ENCODE measurements around the gene UNKL.

The UNKL gene, protein sequence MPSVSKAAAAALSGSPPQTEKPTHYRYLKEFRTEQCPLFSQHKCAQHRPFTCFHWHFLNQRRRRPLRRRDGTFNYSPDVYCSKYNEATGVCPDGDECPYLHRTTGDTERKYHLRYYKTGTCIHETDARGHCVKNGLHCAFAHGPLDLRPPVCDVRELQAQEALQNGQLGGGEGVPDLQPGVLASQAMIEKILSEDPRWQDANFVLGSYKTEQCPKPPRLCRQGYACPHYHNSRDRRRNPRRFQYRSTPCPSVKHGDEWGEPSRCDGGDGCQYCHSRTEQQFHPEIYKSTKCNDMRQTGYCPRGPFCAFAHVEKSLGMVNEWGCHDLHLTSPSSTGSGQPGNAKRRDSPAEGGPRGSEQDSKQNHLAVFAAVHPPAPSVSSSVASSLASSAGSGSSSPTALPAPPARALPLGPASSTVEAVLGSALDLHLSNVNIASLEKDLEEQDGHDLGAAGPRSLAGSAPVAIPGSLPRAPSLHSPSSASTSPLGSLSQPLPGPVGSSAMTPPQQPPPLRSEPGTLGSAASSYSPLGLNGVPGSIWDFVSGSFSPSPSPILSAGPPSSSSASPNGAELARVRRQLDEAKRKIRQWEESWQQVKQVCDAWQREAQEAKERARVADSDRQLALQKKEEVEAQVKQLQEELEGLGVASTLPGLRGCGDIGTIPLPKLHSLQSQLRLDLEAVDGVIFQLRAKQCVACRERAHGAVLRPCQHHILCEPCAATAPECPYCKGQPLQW

DNA sequence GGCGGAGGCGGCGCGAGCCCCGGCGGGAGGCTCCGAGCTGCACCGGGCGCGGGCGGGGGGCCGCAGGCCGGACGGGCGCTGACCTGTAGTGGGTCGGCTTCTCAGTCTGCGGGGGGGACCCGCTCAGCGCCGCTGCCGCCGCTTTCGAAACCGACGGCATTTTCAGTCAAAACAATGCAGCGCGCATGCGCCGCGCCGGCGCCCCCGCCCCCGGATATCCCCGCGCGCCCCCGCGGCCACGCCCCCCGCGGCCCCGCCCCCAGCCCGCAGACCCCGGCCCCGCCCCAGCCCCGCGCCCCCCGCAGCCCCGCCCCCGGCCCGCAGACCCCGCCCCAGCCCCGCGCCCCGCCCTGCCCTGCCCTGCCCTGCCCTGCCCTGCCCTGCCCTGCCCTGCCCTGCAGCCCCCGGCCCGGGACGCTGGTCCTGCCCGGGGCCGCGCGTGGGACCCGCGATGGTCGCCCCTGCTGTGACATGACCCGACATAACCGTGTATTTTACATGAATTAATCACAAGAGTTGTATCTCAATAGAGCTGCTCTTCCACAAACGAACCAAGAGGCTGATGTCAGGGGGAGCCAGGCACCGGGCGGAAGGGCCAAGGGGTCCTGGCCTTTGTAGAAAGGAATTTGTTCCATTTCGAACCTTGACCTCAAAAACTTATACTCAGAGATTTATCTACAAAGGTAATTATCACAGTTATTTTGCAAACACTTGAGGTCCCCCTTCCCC, at the start of gene UNKL:
Gene UNKL (minus strand): TSS at position 173 of the 729 bp plus-strand sequence. CDS start 13 bp downstream, at position 160.
- peak; percentile 69 for DNase-seq (ENCODE audit: low read depth)

DNA sequence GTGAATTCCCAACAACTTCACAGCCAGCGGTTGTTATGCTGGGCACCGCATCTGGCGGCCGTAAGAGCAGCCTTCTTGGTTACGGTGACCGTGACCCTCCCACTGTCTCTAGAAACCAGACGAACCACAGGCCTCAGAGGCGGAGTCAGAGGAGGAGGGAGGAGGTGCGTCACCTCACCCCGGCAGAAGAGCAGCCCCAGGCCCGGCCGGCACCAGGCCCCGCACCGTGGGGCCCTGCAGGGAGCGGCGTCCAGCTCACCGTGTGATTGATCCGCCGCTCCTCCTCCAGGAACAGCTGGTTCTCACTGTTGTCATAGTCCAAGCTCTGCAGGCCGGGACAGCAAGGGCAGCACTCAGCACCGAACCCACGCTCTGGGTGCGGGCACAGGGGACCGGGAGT, 46.6 kb upstream of the UNKL start:
- DNase-seq (ENCODE audit: low read depth) = no peak

DNA sequence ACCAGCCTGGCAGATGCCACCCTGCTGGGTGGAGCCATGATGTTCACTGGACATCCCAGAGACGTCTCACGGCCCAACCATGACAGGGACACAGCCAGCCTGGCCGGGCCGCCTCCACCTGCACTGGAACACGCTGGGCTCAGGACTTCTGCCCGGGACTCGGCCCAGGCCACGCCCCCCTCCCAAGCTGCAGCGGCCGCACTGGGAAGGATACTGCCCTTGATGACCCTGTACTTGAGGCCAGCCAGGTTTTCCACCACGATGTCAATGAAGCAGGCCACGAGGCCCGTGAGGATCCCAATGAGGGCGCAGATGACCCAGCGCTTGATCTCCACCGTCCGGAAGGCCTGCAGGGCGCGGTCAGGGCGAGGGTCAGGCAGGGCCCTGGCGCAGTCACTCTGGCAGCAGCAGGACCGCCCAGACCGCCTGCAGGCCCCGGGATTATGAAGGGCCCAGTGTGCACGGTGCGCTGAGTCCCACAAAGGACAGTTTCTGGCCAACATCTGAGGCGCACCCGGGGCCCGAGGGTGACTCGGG, 46.2 kb upstream of the UNKL start:
- DNase-seq (ENCODE audit: low read depth) = no peak

DNA sequence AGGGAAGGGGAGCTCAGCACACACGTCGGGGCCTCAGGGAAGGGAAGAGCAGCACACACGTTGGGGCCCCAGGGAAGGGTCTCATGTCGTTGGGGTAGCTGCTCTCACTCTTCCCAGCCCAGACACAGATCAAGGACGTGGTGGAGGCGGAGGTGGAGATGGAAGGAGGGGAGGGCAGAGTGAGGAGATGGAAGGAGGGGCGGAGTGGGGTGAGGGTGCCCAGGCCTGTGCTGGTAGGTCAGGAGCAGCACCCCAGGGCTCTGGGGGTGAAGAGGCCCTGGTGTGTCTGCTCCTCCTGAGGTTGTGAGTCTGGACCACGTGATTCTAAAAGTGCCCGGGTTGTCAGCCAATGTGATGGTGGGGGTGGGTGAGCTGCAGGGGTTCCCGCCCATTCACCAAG, 45.5 kb upstream of the UNKL start:
- no peak for DNase-seq (ENCODE audit: low read depth)

DNA sequence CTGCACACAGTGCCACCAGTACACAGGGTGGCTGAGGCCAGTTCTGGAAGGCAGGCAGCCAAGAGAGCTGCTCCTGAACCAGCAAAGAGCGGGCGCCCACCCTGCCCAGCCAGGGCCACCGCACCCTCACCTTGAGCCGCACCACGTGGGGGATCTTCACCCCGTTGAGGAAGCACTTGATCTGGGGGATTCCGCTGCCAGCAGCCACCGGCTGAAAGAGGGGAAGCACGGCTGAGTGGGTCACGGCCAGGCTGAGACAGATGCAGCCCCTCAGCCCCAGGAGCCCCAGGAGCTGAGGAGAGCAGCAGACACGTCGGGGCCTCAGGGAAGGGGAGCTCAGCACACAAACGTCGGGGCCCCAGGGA, 44.5 kb upstream of the UNKL start:
- DNase-seq (ENCODE audit: low read depth) = no peak

DNA sequence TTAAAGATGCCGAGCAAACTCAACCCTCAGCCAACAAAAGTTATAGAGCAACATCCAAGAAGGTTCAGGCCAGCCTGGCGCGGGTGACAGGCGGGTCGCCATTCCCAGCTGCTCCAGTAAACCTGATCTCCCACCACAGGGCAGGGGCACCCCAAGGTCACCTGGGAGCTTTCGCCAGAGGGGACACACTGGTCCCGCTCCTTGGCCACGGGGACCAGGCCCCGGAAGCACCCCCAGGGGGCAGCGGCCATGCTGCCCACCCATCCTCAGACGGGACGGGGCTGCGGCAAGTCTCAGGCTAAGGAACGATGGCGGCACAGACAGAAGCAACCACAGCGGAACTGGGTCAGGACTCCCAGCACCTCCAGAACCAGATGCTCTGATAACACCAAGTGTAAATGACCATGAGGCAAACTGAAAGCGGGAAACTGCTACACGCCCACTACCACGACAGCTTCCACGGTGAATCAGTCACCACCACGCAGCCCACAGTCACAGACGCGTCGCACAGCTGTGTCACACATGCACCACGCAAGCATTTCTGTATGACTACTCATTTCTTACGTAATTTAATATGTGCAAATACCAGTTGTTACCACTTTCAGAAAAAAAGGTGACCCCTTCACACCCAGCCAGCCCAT, 44.0 kb upstream of the UNKL start:
- no peak for DNase-seq (ENCODE audit: low read depth)

DNA sequence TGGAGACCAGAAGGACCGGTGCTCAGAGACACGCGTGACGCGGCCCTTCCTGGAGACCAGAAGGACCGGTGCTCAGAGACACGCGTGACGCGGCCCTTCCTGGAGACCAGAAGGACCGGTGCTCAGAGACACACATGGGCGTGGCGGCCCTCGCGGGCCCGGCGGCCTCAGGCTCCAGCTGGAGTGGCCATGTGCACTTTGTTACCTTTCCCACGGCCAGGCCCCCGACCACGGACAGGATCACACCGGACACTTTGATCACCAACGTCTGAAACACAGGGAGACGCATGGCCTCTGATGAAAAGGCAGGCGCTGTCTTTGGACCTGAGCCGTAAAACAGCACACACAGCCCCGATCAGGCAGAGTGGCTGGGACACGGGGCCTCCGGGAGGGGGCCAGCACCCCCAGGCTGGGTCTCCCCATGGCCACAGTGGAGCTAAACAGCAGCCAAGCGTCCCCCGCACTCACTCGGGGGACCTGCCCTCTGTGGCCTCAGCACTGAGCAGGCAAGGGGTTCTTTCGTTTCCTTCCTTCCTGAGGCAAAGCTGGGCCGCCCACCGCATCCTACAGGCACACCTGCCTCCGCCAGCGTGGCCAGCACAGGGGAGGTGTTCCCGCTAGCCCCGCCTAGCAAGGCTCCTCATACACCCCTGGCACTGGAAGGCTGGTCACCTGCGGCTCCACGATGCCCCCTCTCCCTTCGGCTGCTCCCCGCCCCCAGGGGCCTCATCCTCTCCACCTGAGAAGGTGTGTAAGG, 43.2 kb upstream of the UNKL start:
- no peak for DNase-seq (ENCODE audit: low read depth)

DNA sequence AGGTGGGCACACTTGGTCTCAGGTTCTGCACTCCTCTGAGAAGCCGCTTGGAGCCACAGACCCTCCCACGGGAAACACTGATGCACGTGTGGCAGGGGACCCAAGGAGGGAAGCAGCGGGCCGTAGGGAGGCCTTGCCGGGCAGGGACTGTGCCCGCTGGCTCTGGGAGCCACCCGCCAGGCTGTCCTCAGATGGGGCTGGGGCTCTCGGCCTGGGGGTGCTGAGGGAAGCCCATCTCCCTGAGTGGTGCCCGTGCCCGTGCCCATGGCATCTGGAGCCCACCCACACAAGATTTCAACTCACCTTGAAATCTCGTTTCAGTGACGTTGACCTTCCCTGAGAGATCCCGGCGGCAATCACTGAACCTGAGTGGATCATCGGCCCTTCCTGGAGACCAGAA, 42.4 kb upstream of the UNKL start:
- no peak for DNase-seq (ENCODE audit: low read depth)

DNA sequence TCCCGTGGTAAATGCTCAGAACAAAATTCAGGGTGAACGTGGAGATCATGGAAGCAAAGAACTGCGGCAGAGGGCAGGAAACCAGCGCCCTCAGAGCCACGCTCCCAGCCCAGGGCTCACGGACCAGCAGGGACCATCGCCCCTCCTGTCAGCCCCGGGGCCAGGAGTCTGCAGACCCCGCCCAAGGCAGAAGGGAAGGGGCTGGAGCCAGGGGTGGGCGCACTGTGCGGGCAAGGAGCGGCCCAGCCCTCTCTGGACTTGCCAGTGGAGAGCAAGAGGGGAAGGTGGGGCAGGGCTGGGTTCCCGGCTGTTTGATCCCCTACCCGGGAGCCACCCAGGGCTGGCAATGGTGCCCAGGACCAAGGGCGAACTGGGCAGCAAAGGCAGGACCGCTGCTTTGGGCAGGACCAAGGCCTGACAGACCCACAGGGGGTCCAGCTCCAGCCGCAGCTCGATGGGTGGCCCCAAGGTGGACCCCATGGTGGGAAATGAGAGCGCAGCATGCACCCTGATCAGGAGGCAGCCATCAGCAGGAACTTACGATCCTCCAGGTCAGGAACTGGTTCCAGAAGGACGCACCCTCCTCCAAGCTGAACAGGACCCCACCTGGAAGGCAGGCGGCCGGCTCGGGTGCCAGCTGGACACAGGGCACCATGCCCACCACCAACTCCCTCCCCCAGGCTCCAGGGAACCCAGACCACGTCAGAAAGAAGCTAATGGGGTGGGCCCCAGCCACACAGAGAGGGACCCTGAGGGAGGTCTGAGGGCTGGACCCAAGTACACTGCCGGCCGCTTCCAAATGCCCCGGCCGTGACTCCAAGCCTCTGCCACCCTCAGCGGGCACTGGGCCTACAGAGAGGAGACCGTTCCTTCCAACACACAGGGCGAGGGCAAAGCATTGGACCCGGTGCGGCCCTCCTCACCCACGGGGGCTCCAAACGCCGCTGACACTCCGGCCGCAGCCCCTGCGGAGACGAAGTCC, 41.0 kb upstream of the UNKL start:
- no peak for DNase-seq (ENCODE audit: low read depth)

DNA sequence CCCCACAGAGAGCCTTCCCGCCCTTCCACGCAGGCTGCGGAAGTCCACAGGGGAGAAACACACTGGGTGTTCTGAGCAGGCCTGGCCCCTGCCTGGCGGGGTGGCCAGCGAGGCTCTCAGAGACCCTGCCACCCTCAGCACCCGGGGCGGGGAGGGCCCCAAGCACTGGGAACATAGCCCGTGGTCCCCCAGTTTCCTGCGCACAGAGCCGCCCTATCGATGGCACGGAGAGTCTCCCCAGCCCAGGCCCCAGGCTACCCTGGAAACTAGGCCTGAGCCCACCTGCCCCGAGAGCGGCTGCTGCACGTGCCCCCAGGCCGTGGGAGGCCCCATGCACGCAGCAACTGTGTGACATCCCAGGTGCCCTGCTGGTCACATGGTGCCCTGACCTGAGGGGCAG, 40.1 kb upstream of the UNKL start:
- no peak for DNase-seq (ENCODE audit: low read depth)

DNA sequence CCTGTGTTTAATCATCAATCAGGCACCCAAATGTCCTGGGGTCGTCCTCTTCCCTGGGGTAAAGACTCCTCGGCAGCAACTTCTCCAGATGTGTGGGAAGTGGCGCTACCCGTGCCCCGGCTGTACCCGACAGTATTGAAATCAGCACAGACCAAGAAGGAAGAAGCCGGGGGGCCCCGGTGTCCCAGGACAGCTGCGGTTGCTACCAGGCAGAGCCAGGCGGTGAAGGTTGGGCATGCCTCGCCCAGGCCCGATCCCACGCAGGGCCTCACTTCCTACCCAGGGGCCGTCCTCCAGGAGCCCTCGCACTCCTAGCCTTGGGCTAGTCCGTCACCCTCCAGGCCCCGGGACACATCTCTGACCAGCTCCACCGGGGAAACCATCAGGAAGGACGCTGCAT, 38.8 kb upstream of the UNKL start:
- no peak for DNase-seq (ENCODE audit: low read depth)

DNA sequence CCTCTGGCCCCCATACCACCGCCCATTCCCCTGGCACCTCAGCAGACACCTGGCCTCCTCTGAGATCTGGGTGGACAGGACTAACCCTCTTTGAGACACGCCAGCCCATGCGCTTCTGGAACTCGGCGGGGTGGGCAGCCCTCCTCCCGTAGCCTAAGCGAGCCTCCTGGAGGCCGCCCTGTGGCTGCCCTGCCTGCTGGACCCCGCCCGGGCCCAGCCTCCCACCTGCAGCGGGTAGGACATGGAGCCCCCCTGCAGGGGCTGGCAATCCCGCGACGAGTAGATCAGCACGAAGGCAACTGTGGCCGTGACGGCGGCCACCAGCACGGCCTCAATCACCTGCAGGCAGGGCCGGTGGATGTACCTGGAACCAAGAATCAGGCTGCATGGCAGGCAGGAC, 38.0 kb upstream of the UNKL start:
- no peak for DNase-seq (ENCODE audit: low read depth)

DNA sequence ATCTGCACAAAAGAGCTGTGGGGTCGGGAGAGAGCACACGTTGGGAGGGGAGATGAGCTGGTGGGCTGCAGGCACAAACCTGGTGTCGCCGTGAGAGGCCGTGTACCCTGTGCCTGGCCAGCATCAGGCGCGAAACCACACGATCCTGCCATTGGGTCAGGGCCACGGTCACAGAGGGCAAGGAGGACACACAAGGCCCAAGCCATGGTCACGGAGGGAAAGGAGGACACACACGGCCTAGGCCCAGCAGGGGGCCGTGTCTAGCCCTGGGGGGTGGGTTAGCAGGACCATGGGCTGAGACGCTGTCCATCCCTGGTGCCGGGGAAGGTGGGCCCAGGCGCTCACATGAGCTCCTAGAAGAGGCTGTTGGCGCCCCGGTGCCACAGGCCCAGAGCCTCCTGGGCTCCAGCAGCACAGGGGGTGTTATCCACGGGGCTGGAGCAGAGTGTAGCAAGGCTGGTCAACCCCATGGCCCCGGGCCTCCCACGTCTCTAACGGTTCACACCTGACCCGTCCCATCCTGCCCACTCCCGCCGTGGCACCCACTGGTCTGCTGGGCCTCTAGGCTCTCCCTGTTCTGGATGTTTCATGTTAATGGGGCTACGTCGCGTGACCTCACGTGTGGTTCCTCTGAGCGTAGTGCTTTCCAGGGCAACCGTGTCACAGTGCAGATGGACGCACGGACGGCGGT, 37.3 kb upstream of the UNKL start:
- DNase-seq (ENCODE audit: low read depth) = no peak

DNA sequence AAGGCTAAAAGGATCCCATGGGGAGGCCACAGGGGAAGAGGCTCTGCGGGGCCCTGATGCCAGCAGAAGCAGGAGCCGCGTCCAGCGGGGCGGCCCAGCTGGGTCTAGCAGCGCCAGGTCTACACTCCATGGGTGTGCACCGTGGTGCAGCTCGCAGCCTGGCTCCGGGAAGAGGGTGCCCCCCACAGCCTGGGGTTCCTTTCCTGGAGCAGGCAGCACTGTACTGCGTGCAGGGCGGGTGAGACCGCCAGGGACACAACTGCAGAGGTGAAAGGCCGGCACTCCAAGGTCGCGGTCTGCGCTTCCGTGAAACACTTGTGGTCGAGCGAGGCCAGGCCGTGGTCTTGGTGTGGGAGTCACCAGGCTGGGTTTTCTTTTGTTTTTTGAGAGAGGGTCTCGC, 36.3 kb upstream of the UNKL start:
- no peak for DNase-seq (ENCODE audit: low read depth)

DNA sequence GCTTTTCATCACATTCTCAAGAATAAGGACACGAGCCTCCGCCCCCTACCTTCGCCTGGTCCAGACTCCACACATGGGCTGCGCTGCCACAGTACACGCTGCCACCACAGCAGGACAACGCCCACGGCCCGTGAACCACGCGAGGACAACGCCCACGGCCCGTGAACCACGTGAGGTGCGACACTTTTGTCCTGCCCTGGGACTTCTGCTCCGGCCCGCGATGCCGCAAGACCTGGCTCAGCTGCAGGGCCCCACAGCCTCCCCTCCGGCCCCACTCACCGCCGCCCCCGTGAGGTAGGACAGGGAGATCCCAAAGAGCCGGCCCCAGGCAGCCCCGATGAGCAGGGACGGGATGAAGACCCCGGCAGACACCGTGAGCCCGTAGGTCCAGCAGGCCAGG, 35.7 kb upstream of the UNKL start:
- no peak for DNase-seq (ENCODE audit: low read depth)

DNA sequence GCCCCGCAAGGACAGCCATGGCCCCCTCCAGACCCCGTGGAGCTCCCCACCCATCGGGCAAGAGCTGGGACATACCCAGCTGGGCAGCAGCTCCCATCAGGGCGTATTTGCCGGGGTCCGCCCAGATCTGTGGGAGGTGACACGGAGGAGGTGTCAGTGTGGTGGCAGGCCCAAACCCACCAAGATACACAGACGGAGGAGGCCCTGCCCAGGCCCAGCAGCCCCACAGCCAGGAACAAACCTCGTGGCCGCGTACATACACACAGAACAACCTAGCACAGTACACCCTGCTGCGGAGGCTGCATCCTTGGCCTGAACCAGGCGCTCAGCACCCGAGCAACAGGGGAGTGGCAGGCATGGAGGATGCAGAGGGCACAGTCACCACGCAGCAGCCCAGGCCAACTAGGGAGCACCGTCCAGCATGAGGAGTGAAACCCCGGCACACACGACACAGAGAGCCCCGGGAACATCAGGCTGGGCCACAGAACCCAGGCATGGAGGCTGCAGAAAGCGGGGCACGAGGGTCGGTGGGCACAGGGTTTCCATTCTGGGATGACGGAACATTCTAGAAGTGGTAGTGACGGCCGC, 34.8 kb upstream of the UNKL start:
- no peak for DNase-seq (ENCODE audit: low read depth)

DNA sequence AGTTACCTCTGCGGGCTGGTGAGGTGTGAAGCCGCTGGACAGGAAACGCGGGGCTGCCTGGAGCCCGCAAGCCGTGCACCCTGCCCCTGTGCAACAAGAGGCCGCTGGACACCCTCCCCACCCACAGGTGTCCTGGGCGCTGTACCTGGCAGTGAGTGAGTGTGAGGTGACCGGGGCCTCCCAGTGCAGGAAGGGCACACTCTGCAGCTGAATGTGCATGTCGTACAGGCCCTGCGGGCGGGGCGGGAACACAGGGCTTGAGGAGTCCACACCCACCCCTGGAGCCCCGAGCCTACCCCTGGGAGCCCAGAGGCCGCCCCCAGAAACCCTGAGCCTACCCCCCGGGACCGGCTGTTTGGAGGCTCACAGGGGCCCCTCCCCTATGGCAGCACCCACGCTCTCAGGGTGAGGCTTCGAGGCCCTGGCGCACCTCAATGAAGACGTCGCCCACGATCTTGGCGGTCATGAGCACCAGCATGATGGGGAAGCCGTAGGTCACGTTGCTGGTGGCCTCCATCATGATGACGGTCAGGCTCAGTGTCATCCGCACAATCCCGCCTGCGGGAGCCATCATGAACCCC, 34.1 kb upstream of the UNKL start:
- no peak for DNase-seq (ENCODE audit: low read depth)

DNA sequence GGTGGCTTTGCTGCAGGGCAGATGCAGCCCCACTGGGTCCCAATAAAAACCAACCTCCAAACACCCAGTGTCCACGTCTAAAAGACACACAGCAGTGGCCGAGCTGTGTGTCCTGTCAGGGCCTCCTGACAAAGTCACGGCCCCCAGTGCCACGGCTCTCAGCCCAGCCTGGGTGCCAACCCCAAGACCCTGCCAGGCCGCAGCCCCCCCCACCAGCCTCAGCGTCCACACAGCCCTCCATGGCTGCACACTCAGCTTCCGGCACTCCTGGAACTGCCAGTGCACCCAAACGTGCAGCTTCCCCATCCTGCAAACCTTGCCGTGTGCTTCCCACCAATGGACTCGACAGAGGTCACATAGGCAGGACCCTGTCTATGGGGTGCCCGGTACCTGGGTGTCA, 33.5 kb upstream of the UNKL start:
- DNase-seq (ENCODE audit: low read depth) = no peak
